SK-N-MC (cell line): ENCODE results near the gene C22orf15.

ENCODE experiments used
- DNase-seq: peaks from one replicate; pipeline ENCODE4 v3.0.0-alpha.2; 2011; ENCODE audit warnings: low read depth, low spot score
- H3K27ac ChIP-seq: fragments of 200-600 bp; sonication (generic); 2 replicates; pipeline ENCODE4 v1.5.1; 2016; ENCODE audit warnings: mixed run types
- H3K36me3 ChIP-seq: fragments of 200-600 bp; sonication (generic); 2 replicates; pipeline ENCODE4 v1.6.1; 2017; ENCODE audit warnings: antibody characterized with exemption, low read length, mixed read lengths; ENCODE audit not compliant: insufficient read depth
- H3K4me3 ChIP-seq: fragments of 200-600 bp; sonication (generic); 2 replicates; pipeline ENCODE4 v1.5.1; 2016
- H3K9ac ChIP-seq: fragments of 200-600 bp; sonication (generic); 2 replicates; pipeline ENCODE4 v1.8.0; 2017; ENCODE audit warnings: mixed run types, mixed read lengths; ENCODE audit not compliant: insufficient read length
- H3K9me3 ChIP-seq: fragments of 200-600 bp; sonication (generic); 2 replicates; pipeline ENCODE4 v1.6.1; 2017; ENCODE audit warnings: low read depth, mild to moderate bottlenecking, antibody characterized with exemption, low read length, moderate library complexity, mixed read lengths
- EZH2 ChIP-seq: fragments of 200-600 bp; sonication (generic); IDR thresholded peaks from one replicate; pipeline ENCODE4 v1.6.1; 2017; ENCODE audit warnings: antibody characterized with exemption
- FOXP2 ChIP-seq: optimal IDR thresholded peaks from 2 replicates; pipeline ENCODE3; 2011; ENCODE audit warnings: mild to moderate bottlenecking, moderate library complexity; ENCODE audit not compliant: insufficient read depth; ENCODE audit errors: extremely low read length, control extremely low read depth
- POLR2AphosphoS5 ChIP-seq: IDR thresholded peaks from 2 replicates; pipeline ENCODE4 v1.6.1; 2012; ENCODE audit warnings: mild to moderate bottlenecking, low read depth, low read length, borderline replicate concordance

C22orf15 gene

GRCh38 chr22:23774114-23774921 is 11.5 kb downstream of the C22orf15 start:
- Histone ChIP-seq H3K9ac (no peak overlapping the region), H3K27ac (no peak overlapping the region), H3K4me3 (no peak overlapping the region), H3K36me3 (no peaks in the 10 kb centered on the region), H3K9me3 (no peaks in the 10 kb centered on the region)
- TF ChIP-seq POLR2AphosphoS5: no peak
- no peak for TF ChIP-seq FOXP2
- no peak for TF ChIP-seq EZH2
- no peak for DNase-seq

- H3K36me3 ChIP-seq: no peaks in the 10 kb centered on the region
- DNase-seq: no peak
- no peak overlapping the region for H3K9ac ChIP-seq
- H3K27ac ChIP-seq: no peak overlapping the region
- H3K9me3 ChIP-seq: no peaks in the 10 kb centered on the region
- H3K4me3 ChIP-seq: no peak overlapping the region
- TF ChIP-seq POLR2AphosphoS5 (no peak), EZH2 (no peak), FOXP2 (no peak)
Measured at GRCh38 chr22:23774922-23775436, 12.2 kb downstream of the C22orf15 start.

- H3K27ac ChIP-seq: no peak overlapping the region
- DNase-seq: no peak
- TF ChIP-seq POLR2AphosphoS5 (no peak), FOXP2 (no peak), EZH2 (no peak)
- no peaks in the 10 kb centered on the region for H3K9me3 ChIP-seq
- H3K36me3 ChIP-seq: no peaks in the 10 kb centered on the region
- no peak overlapping the region for H3K4me3 ChIP-seq
- no peak overlapping the region for H3K9ac ChIP-seq
Measured at GRCh38 chr22:23775779-23776375, 13.1 kb downstream of the C22orf15 start.

GRCh38 chr22:23777776-23778576 is 15.2 kb downstream of the C22orf15 start:
- Histone ChIP-seq H3K4me3 (no peak overlapping the region), H3K36me3 (no peaks in the 10 kb centered on the region), H3K9me3 (no peaks in the 10 kb centered on the region), H3K9ac (no peak overlapping the region), H3K27ac (no peak overlapping the region)
- DNase-seq: no peak
- TF ChIP-seq FOXP2 (no peak), EZH2 (no peak), POLR2AphosphoS5 (no peak)

- Histone ChIP-seq H3K27ac (no peak overlapping the region), H3K9ac (no peak overlapping the region), H3K9me3 (no peaks in the 10 kb centered on the region), H3K4me3 (no peak overlapping the region), H3K36me3 (no peaks in the 10 kb centered on the region)
- TF ChIP-seq FOXP2 (no peak), EZH2 (no peak), POLR2AphosphoS5 (no peak)
- DNase-seq: no peak
Measured at GRCh38 chr22:23778577-23778900, 15.7 kb downstream of the C22orf15 start.

GRCh38 chr22:23779083-23779482 is 16.3 kb downstream of the C22orf15 start:
- TF ChIP-seq POLR2AphosphoS5: no peak
- TF ChIP-seq EZH2: no peak
- TF ChIP-seq FOXP2: no peak
- DNase-seq: no peak
- no peak overlapping the region for H3K9ac ChIP-seq

GRCh38 chr22:23779731-23780130 is 16.9 kb downstream of the C22orf15 start:
- Histone ChIP-seq H3K9ac (no peak overlapping the region), H3K9me3 (no peaks in the 10 kb centered on the region), H3K4me3 (no peak overlapping the region), H3K27ac (no peak overlapping the region), H3K36me3 (no peaks in the 10 kb centered on the region)
- TF ChIP-seq POLR2AphosphoS5 (no peak), FOXP2 (no peak), EZH2 (no peak)
- no peak for DNase-seq

More at GRCh38 chr22:23779083-23779482, 16.3 kb downstream of the C22orf15 start:
- no peak overlapping the region for H3K4me3 ChIP-seq
- no peaks in the 10 kb centered on the region for H3K36me3 ChIP-seq
- H3K27ac ChIP-seq: no peak overlapping the region
- no peaks in the 10 kb centered on the region for H3K9me3 ChIP-seq
